ENCODE data around the gene SMIM38.

SMIM38 gene

DNA sequence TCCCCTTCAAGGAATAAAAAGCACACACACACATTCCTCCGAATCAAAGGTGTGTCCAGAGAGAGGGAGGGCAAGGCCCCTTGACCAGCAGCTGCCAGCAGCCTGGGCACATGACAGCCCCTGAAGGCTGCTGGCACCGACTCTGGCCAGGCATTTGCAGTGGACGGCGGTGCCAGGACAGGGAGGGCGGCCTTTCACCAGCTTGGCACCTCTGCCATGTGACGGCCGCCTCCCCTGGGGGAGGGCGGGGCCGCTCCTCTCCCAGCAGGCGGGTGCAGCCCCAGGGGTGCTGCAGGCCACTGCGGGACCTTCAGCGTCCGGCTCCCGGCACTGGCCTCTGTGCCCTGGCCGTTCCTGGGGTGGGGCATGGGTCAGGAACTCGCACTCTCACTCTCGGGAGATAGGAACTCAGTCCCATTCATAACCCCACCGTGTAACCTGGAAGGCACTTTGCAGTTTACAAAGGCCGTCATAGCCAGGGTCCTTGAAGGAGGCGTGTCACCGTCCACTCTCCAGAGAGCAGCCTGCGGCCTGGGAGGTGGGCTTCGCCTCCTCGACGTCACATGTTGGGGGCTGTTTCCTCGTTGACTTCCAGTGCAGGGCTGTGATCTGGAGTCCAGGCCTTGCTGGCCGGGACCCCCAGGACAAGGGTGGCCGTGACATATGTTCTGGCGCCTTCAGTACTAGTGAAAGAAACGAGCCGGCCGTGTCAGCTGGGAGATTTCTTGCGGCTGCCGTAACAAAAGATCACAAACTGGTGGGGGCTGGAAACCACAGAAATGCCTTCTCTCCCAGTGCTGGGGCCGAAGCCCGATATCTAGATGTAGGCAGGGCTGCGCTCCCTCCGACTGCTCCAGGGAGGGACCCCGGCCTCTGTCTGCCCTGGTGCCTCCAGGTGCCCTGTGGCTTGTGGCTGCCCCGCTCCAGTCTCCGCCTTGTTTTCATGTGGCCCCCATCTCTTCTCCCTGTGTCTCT is 39.9 kb upstream of the SMIM38 start:
- TF ChIP-seq GATA2 (IDR thresholded peaks at IDR 0.05; ENCODE audit: low read depth, low read length) (no peak), GATA3 (IDR thresholded peaks at IDR 0.05; ENCODE audit: low read depth, low read length) (no peak)

GRCh38 chr11:69116671-69117070 is 39.1 kb upstream of the SMIM38 start:
- TF ChIP-seq GATA2 (IDR thresholded peaks at IDR 0.05; ENCODE audit: low read depth, low read length) (no peak), GATA3 (IDR thresholded peaks at IDR 0.05; ENCODE audit: low read depth, low read length) (no peak)

DNA sequence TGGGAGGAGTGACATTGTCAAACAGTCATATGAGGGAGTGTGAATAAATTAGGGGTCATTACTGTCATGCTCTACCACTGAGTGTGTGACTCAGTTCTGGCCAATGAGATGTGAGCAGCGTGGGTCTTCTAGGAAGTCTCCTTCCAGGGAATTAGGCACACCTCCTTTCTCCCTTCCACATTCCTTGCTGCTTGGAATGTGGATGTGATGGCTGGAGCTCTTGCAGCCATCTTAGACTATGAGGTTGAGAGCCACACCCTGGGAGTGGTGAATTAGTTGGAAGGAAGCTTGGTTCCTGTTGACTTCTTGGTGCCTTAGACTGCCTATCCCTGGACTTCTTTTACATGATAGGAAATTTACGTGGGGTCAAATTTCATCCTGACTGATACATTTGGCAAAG is 36.5 kb upstream of the SMIM38 start:
- no peak for TF ChIP-seq GATA3 (IDR thresholded peaks at IDR 0.05; ENCODE audit: low read depth, low read length)
- no peak for TF ChIP-seq GATA2 (IDR thresholded peaks at IDR 0.05; ENCODE audit: low read depth, low read length)

DNA sequence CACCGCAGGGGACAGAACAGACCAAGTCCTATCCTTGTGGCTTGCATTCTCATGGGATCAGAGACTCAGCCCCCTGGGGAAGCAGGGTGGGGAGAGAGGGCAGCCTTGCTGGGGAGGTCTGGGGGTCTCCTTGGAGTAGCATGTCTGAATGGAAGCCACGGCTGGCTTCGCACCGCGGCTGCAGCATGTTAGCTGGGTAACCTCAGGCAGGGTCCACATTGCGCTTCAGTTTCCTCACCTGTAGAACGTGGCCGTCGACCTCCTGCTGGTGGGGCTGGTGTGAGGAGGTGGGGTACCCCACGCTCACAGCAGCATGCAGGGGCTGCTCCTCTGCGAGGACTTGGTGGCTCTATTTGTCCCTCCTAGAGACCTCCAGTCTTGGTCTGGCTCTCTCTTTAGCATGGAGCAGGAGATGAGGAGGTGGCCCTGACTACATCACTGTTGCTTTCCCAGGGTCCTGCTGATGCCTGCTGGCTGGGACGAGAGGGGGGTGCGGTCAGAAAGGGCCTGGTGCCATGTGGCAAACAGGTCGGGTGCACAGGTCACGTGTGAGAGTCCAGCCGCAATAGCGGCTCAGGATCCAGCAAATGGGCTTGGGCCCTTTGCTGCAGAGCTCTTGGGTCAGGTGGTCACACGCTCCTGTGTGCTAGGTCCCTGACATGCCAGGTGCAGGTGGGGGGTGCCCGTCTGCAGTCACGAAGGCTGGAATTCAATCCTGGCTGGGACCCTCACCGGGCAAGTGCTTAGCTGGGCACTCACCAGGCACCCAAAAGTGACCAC is 35.4 kb upstream of the SMIM38 start:
- TF ChIP-seq GATA3 (IDR thresholded peaks at IDR 0.05; ENCODE audit: low read depth, low read length) (no peak), GATA2 (IDR thresholded peaks at IDR 0.05; ENCODE audit: low read depth, low read length) (no peak)

GRCh38 chr11:69121021-69121420 is 34.7 kb upstream of the SMIM38 start:
- TF ChIP-seq GATA2 (IDR thresholded peaks at IDR 0.05; ENCODE audit: low read depth, low read length) = no peak
- no peak for TF ChIP-seq GATA3 (IDR thresholded peaks at IDR 0.05; ENCODE audit: low read depth, low read length)

DNA sequence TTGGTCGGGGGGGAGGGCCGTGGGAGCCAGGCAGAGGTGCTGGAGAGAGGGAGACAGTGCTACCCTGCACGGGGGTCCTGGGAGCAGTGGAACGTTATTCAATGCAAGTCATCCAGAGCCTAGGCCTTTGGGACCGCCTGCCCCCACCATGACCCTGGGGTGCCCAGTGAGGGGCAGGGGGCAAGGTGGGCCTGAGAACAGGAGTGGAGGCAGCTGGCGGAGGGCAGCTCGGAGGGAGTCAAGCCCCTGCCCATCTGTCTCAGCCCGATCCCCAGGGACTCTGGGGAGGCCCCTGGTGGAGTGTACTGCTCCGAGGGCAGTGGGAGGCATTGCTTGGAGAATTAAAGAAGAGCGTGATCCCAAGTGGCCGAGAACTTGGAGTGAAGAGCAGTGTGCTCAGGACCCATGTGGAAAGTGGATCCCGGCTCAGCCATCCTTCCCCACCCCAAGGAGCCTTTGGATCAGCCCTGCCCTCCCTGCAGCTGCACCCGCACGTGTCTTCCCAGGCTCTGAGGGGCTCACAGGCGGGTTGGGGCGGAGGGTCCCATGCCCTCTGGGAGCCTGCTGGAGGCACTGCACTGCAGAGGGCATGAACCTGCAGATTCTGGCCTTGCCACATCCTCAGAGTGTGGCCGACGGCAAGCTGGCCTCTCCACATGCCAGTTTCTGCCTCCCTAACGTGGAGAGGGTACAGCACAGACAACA is 34.0 kb upstream of the SMIM38 start:
- TF ChIP-seq GATA2 (IDR thresholded peaks at IDR 0.05; ENCODE audit: low read depth, low read length) = no peak
- TF ChIP-seq GATA3 (IDR thresholded peaks at IDR 0.05; ENCODE audit: low read depth, low read length) = no peak

DNA sequence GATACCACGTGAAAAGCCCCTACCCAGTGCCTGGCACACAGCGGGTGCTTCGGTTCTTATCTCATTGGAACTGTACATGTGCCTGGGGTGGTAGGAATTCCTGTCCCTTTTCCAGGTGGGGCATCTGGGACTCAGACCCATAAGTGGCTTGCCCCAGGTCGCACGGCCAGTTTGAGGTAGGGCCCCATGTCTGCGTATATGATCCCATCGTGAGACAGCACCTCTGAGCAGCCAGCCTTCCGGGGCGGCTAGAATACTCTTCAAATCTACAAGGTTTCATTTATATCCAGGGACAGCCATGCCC is 33.5 kb upstream of the SMIM38 start:
- TF ChIP-seq GATA3 (IDR thresholded peaks at IDR 0.05; ENCODE audit: low read depth, low read length) (no peak), GATA2 (IDR thresholded peaks at IDR 0.05; ENCODE audit: low read depth, low read length) (no peak)

- no peak for TF ChIP-seq GATA3 (IDR thresholded peaks at IDR 0.05; ENCODE audit: low read depth, low read length)
- no peak for TF ChIP-seq GATA2 (IDR thresholded peaks at IDR 0.05; ENCODE audit: low read depth, low read length)
These were observed 32.9 kb upstream of the SMIM38 start for GRCh38 chr11:69122630-69123431.

- no peak for TF ChIP-seq GATA3 (IDR thresholded peaks at IDR 0.05; ENCODE audit: low read depth, low read length)
- no peak for TF ChIP-seq GATA2 (IDR thresholded peaks at IDR 0.05; ENCODE audit: low read depth, low read length)
These were observed 31.9 kb upstream of the SMIM38 start for GRCh38 chr11:69123593-69124545.

GRCh38 chr11:69125861-69126260 is 29.9 kb upstream of the SMIM38 start:
- no peak for TF ChIP-seq GATA2 (IDR thresholded peaks at IDR 0.05; ENCODE audit: low read depth, low read length)
- TF ChIP-seq GATA3 (IDR thresholded peaks at IDR 0.05; ENCODE audit: low read depth, low read length) = no peak

GRCh38 chr11:69126286-69126685 is 29.4 kb upstream of the SMIM38 start:
- no peak for TF ChIP-seq GATA2 (IDR thresholded peaks at IDR 0.05; ENCODE audit: low read depth, low read length)
- no peak for TF ChIP-seq GATA3 (IDR thresholded peaks at IDR 0.05; ENCODE audit: low read depth, low read length)

DNA sequence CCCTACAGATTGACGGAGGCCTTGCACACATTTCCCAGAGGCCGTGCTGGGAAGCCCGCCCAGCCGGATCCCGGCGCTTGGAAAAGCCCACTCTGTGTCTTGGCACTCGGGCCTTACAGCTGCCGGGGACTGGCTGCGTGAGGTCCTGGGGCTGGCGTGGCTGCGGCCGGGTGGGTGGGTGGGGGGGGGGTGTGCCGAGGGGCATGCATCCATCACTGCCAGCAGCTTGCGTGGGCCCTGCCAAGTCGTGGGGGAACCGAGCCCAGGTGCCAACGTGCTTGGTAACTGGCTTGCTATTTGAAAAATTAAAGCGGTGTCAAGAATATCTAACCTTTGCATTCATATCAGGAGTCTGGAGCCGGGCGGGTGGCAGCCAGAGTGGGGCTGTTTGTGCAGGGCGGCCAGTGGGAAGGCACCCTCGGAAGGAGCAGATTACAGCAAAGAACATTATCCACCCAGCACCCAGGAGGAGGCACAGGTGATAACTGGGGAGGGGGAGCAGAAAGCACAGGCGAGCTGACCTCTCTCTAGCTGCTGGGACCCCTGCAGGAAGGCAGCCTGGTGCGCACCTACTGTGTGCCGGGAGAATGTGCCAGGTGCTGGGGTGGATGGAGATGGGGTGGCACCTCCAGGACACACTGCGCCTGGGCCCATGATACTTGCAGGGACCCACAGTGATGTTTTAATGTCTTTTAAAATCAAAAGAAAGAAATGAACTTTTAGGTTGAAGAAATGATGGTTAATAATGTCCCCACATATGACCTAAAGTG is 28.5 kb upstream of the SMIM38 start:
- TF ChIP-seq GATA3 (IDR thresholded peaks at IDR 0.05; ENCODE audit: low read depth, low read length) = no peak
- TF ChIP-seq GATA2 (IDR thresholded peaks at IDR 0.05; ENCODE audit: low read depth, low read length) = no peak
